Activated naive CD4-positive, alpha-beta T cell treated with anti-CD3 and anti-CD28 coated beads, Interleukin-2, amount 50 U/mL, for 24 hours (primary cell): ENCODE data around the gene ACTA2.

Source experiments
- H3K27ac Mint-ChIP-seq: one replicate; pipeline ENCODE4 v1.8.0; 2021; ENCODE audit warnings: mild to moderate bottlenecking, mixed read lengths
- H3K27me3 Mint-ChIP-seq: one replicate; pipeline ENCODE4 v1.8.0; 2021; ENCODE audit warnings: mixed read lengths
- H3K36me3 Mint-ChIP-seq: one replicate; pipeline ENCODE4 v1.8.0; 2021; ENCODE audit warnings: mixed read lengths
- H3K4me1 Mint-ChIP-seq: one replicate; pipeline ENCODE4 v1.8.0; 2021; ENCODE audit warnings: mixed read lengths
- H3K4me3 Mint-ChIP-seq: one replicate; pipeline ENCODE4 v1.8.0; 2021; ENCODE audit warnings: mild to moderate bottlenecking, mixed read lengths
- H3K9me3 Mint-ChIP-seq: one replicate; pipeline ENCODE4 v1.8.0; 2021; ENCODE audit warnings: mixed read lengths

ACTA2 gene

GRCh38 chr10:88886557-88886956, 66.0 kb downstream of the ACTA2 start:
- no peak overlapping the region for H3K4me3 Mint-ChIP-seq
- peaks cover 93% of the 10 kb centered on the region for H3K4me1 Mint-ChIP-seq
- H3K27ac Mint-ChIP-seq = no peak overlapping the region
- peaks cover 11% of the 10 kb centered on the region for H3K36me3 Mint-ChIP-seq
- H3K9me3 Mint-ChIP-seq = no peaks in the 10 kb centered on the region
- no peaks in the 10 kb centered on the region for H3K27me3 Mint-ChIP-seq
